Measurements from ENCODE around the gene DLG2. TPM values are rescaled to one million over a fixed set of nuclear protein-coding genes. Genes with fewer than 3 reads are reported as not detected.

DLG2 gene
- total RNA-seq, 1 donor from 2014 or later = 2.1 TPM

- H3K36me3 Mint-ChIP-seq (ENCODE audit: low read depth) = no peaks in the 10 kb centered on the region
- peaks cover 3% of the 10 kb centered on the region for H3K9me3 Mint-ChIP-seq
- peaks cover 8% of the 10 kb centered on the region for H3K4me1 Mint-ChIP-seq
- no peak for TF ChIP-seq CTCF (conservative IDR thresholded peaks at IDR 0.05)
- H3K27ac Mint-ChIP-seq (ENCODE audit: unreplicated experiment) = no peak overlapping the region
- DNase-seq (ENCODE audit: low read depth, low spot score) = no peak
- no peak overlapping the region for H3K4me3 Mint-ChIP-seq
- no peaks in the 10 kb centered on the region for H3K27me3 Mint-ChIP-seq (ENCODE audit: low read depth)
These were observed 935.3 kb downstream of the DLG2 start for GRCh38 chr11:84691830-84692229.

- Mint-ChIP-seq H3K4me3 (no peak overlapping the region), H3K27me3 (ENCODE audit: low read depth) (no peaks in the 10 kb centered on the region), H3K27ac (ENCODE audit: unreplicated experiment) (no peak overlapping the region), H3K9me3 (no peaks in the 10 kb centered on the region), H3K4me1 (peaks cover 8% of the 10 kb centered on the region), H3K36me3 (ENCODE audit: low read depth) (no peaks in the 10 kb centered on the region)
- DNase-seq (ENCODE audit: low read depth, low spot score) = no peak
- TF ChIP-seq CTCF (conservative IDR thresholded peaks at IDR 0.05) = no peak
These were observed 939.7 kb downstream of the DLG2 start for GRCh38 chr11:84687433-84687832.

- H3K36me3 Mint-ChIP-seq (ENCODE audit: low read depth) = no peaks in the 10 kb centered on the region
- H3K27ac Mint-ChIP-seq (ENCODE audit: unreplicated experiment) = no peak overlapping the region
- DNase-seq (ENCODE audit: low read depth, low spot score) = no peak
- no peak overlapping the region for H3K4me3 Mint-ChIP-seq
- H3K9me3 Mint-ChIP-seq = no peaks in the 10 kb centered on the region
- peaks cover 2% of the 10 kb centered on the region for H3K4me1 Mint-ChIP-seq
- no peaks in the 10 kb centered on the region for H3K27me3 Mint-ChIP-seq (ENCODE audit: low read depth)
- TF ChIP-seq CTCF (conservative IDR thresholded peaks at IDR 0.05) = no peak
These were observed 940.4 kb downstream of the DLG2 start for GRCh38 chr11:84686716-84687115.

- no peaks in the 10 kb centered on the region for H3K27me3 Mint-ChIP-seq (ENCODE audit: low read depth)
- H3K27ac Mint-ChIP-seq (ENCODE audit: unreplicated experiment) = no peak overlapping the region
- H3K4me1 Mint-ChIP-seq = no peaks in the 10 kb centered on the region
- H3K9me3 Mint-ChIP-seq = no peaks in the 10 kb centered on the region
- H3K4me3 Mint-ChIP-seq = no peak overlapping the region
- no peak for DNase-seq (ENCODE audit: low read depth, low spot score)
- no peak for TF ChIP-seq CTCF (conservative IDR thresholded peaks at IDR 0.05)
- no peaks in the 10 kb centered on the region for H3K36me3 Mint-ChIP-seq (ENCODE audit: low read depth)
These were observed 941.2 kb downstream of the DLG2 start for GRCh38 chr11:84685976-84686375.

- H3K4me3 Mint-ChIP-seq = no peak overlapping the region
- no peaks in the 10 kb centered on the region for H3K36me3 Mint-ChIP-seq (ENCODE audit: low read depth)
- TF ChIP-seq CTCF (conservative IDR thresholded peaks at IDR 0.05) = no peak
- no peaks in the 10 kb centered on the region for H3K27me3 Mint-ChIP-seq (ENCODE audit: low read depth)
- H3K4me1 Mint-ChIP-seq = no peaks in the 10 kb centered on the region
- no peaks in the 10 kb centered on the region for H3K9me3 Mint-ChIP-seq
- no peak for DNase-seq (ENCODE audit: low read depth, low spot score)
- no peak overlapping the region for H3K27ac Mint-ChIP-seq (ENCODE audit: unreplicated experiment)
These were observed 942.0 kb downstream of the DLG2 start for GRCh38 chr11:84685149-84685548.

- no peak for TF ChIP-seq CTCF (conservative IDR thresholded peaks at IDR 0.05)
- Mint-ChIP-seq H3K27ac (ENCODE audit: unreplicated experiment) (no peak overlapping the region), H3K36me3 (ENCODE audit: low read depth) (no peaks in the 10 kb centered on the region), H3K4me3 (no peak overlapping the region), H3K4me1 (no peaks in the 10 kb centered on the region), H3K27me3 (ENCODE audit: low read depth) (no peaks in the 10 kb centered on the region), H3K9me3 (no peaks in the 10 kb centered on the region)
- DNase-seq (ENCODE audit: low read depth, low spot score) = no peak
These were observed 945.7 kb downstream of the DLG2 start for GRCh38 chr11:84681456-84681855.
